WERI-Rb-1 (cell line): ENCODE measurements around the gene ZFYVE28.

ENCODE experiments used
- DNase-seq: peaks from one replicate; pipeline ENCODE4 v3.0.0-alpha.2; 2020
- H3K27ac ChIP-seq: fragments of 250-450 bp; sonication (Bioruptor Pico); 2 replicates; pipeline ENCODE4 v1.5.1; 2020; ENCODE audit warnings: mild to moderate bottlenecking, moderate library complexity
- H3K27me3 ChIP-seq: fragments of 250-450 bp; sonication (Bioruptor Pico); 2 replicates; pipeline ENCODE4 v1.5.1; 2021; ENCODE audit warnings: mild to moderate bottlenecking, low read depth, moderate library complexity; ENCODE audit not compliant: insufficient read depth, severe bottlenecking
- H3K36me3 ChIP-seq: fragments of 250-450 bp; sonication (Bioruptor Pico); 2 replicates; pipeline ENCODE4 v1.5.1; 2020; ENCODE audit warnings: mild to moderate bottlenecking, moderate library complexity
- H3K4me3 ChIP-seq: 2 replicates; pipeline ENCODE4 v1.5.1; 2011; ENCODE audit warnings: low read depth, mild to moderate bottlenecking, control low read depth, low read length
- H3K9me3 ChIP-seq: fragments of 250-450 bp; sonication (Bioruptor Pico); 2 replicates; pipeline ENCODE4 v1.5.1; 2021; ENCODE audit warnings: mild to moderate bottlenecking, moderate library complexity; ENCODE audit not compliant: severe bottlenecking
- TF ChIP-seq, protein P1 (sequence below): IDR thresholded peaks from 2 replicates; pipeline ENCODE4 v1.5.1; 2011; ENCODE audit warnings: low read depth, mild to moderate bottlenecking, control low read depth, inconsistent platforms, low read length

The ZFYVE28 gene

DNA sequence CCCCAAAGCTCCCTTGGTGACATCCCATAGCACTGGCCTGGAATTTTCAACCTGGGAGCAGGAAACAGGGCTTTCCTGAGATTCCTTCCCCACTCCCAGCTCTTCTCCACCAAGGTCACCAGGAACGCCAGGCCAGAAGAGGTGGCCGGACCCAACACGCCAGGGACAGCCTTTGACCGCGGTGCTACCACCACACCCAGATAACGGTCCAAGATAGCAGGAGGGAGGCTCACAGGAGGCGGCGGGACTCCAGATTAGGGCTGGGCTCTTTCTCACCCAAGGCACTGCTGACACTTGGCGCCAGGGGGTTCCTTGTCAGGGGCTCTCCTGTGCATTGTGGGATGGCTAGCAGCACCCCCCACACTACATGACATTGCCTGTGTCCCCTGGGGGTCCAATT, 22.9 kb downstream of the ZFYVE28 start:
- Histone ChIP-seq H3K36me3 (no peaks in the 10 kb centered on the region), H3K4me3 (no peak overlapping the region), H3K27ac (no peak overlapping the region), H3K27me3 (no peaks in the 10 kb centered on the region), H3K9me3 (no peaks in the 10 kb centered on the region)
- TF ChIP-seq, protein P1, sequence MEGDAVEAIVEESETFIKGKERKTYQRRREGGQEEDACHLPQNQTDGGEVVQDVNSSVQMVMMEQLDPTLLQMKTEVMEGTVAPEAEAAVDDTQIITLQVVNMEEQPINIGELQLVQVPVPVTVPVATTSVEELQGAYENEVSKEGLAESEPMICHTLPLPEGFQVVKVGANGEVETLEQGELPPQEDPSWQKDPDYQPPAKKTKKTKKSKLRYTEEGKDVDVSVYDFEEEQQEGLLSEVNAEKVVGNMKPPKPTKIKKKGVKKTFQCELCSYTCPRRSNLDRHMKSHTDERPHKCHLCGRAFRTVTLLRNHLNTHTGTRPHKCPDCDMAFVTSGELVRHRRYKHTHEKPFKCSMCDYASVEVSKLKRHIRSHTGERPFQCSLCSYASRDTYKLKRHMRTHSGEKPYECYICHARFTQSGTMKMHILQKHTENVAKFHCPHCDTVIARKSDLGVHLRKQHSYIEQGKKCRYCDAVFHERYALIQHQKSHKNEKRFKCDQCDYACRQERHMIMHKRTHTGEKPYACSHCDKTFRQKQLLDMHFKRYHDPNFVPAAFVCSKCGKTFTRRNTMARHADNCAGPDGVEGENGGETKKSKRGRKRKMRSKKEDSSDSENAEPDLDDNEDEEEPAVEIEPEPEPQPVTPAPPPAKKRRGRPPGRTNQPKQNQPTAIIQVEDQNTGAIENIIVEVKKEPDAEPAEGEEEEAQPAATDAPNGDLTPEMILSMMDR: no peak
- no peak for DNase-seq

DNA sequence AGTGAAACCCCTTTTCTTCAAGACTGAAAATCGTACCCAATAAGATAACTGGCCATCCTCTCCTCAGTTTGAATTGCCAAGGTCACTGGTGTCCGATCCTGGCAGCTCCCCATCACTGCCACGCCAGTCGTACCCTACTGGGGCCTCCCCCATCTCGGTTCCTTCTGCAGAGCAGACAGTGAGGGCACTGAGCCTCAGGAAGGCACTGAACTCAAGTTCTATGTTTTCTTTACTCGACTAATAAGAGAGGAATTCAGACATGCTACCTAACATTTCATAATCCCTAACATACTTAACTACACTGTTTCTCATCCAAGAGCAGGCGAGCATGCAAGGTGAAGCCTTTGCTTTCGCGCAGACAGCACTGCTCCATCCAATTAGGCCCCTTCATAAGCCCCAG, 23.4 kb downstream of the ZFYVE28 start:
- H3K27ac ChIP-seq: no peak overlapping the region
- DNase-seq: no peak
- no peak overlapping the region for H3K4me3 ChIP-seq
- no peaks in the 10 kb centered on the region for H3K36me3 ChIP-seq
- no peaks in the 10 kb centered on the region for H3K27me3 ChIP-seq
- no peaks in the 10 kb centered on the region for H3K9me3 ChIP-seq
- TF ChIP-seq, protein P1: no peak

DNA sequence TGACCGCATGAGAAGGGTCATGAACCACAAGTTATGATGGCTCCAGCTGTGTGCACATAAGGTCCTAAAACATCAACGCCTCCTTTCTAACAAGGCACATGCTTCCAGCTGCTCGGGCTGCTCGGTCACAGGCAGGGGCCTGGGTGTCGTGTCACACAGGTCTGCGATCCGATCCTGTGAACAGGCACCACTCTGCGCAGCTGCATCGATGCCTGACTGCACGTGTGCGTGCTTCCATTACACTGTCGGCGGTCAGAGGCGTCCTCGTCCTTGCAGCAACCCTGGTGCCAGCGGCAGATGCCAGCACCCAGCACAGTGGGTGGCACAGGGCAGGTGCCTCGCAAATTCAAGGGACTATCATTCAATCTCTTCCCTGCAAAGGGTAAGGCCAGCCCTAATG, 23.9 kb downstream of the ZFYVE28 start:
- TF ChIP-seq, protein P1: no peak
- Histone ChIP-seq H3K36me3 (no peaks in the 10 kb centered on the region), H3K27me3 (no peaks in the 10 kb centered on the region), H3K4me3 (no peak overlapping the region), H3K27ac (no peak overlapping the region), H3K9me3 (no peaks in the 10 kb centered on the region)
- no peak for DNase-seq

DNA sequence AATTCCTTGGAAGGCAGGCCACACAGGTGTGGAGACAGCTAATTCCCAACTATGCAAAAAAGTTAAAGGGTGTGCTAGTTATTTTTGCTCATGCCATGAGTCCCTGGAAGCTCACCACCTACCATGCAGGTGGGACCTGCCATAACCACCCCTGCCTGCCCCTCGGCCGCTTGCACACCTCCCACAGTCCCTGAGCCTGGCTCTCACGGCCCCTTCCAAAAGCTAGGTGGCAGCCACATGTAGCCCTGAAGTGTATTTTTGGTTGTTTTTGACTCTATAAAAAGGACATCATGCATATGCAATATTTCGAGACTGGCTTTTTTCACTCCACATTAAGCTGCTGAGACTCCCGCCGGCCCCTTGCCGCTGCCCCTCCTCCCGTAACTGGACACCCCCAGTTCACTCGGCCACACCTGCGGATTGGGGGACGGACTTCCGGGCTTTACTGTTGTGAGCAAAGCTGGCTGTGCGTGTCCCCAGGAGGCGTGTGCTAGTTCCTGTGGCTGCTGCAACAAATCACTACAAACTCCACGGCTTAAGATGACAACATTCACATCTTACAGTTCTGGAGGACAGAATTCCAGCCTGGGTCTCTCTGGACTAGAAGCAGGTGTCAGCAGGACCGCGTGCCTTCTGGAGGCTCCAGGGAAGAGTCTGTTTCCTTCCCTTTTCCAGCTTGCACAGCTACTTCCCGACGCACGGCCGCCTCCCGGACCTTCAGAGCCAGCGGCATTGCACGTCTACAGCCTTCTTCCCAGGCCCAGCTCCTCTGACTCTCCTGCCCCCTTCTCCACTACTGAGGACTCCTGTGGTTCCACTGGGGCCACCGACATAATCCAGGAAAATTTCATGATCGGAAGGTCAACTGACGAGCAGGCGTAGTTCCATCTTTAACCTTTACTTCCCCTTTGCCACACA, 24.8 kb downstream of the ZFYVE28 start:
- peak; percentile 66 for DNase-seq
- H3K4me3 ChIP-seq: no peak overlapping the region
- H3K36me3 ChIP-seq: no peaks in the 10 kb centered on the region
- no peak overlapping the region for H3K27ac ChIP-seq
- no peaks in the 10 kb centered on the region for H3K27me3 ChIP-seq
- TF ChIP-seq, protein P1: no peak
- no peaks in the 10 kb centered on the region for H3K9me3 ChIP-seq

DNA sequence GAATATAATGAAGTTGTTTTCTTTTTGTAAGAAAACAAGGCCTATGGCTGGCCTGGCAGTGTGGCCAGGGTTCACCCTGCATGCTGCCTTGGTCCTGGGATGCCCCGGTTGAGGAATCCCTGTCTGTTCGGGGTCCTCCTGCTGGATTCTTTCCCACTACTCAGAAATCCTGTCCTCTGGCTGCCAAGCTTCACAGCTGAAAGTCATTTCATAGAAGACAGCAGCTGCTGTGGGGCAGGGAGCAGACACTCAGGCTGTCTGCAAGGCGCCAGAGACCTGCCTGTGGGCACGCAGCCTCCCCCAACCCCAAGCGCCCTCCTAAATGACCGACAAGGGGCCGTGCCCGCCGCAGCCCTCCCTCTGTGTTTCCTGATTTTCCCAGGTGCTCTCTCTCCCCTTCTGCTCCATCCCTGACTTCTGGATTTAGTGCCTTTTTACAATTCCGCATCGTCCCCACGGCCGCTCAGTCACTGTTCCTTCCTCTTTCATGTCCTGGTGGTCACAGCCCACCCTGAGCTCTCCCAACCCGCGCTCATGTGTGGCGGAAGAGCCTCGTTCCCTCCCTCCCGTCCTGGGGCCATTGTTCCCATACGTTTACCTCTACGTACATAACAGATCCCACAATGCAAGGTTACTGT, 27.5 kb downstream of the ZFYVE28 start:
- no peaks in the 10 kb centered on the region for H3K9me3 ChIP-seq
- TF ChIP-seq, protein P1: no peak
- no peaks in the 10 kb centered on the region for H3K36me3 ChIP-seq
- H3K27ac ChIP-seq: no peak overlapping the region
- H3K27me3 ChIP-seq: no peaks in the 10 kb centered on the region
- H3K4me3 ChIP-seq: no peak overlapping the region
- DNase-seq: no peak
